Mucosa of stomach (tissue), 1 donor: ENCODE results near the gene VSIG10.

ENCODE experiments used
- H3K27me3 ChIP-seq: one replicate; pipeline ENCODE4 v1.7.0; 2013; ENCODE audit warnings: mild to moderate bottlenecking, low read length; ENCODE audit not compliant: control insufficient read depth, insufficient read depth
- H3K36me3 ChIP-seq: one replicate; pipeline ENCODE4 v1.7.0; 2013; ENCODE audit warnings: low read length; ENCODE audit not compliant: control insufficient read depth, insufficient read depth
- H3K4me1 ChIP-seq: one replicate; pipeline ENCODE4 v1.7.0; 2013; ENCODE audit warnings: mild to moderate bottlenecking, low read length; ENCODE audit not compliant: control insufficient read depth, insufficient read depth
- H3K4me3 ChIP-seq: one replicate; pipeline ENCODE4 v1.7.0; 2013; ENCODE audit warnings: low read length
- H3K9ac ChIP-seq: one replicate; pipeline ENCODE4 v1.7.0; 2013; ENCODE audit warnings: mild to moderate bottlenecking, low read length, moderate library complexity
- H3K9me3 ChIP-seq: one replicate; pipeline ENCODE4 v1.7.0; 2013; ENCODE audit warnings: mild to moderate bottlenecking, low read length, moderate library complexity; ENCODE audit not compliant: control insufficient read depth
- donor health status: Pancreatic carcinoma.

VSIG10 gene

GRCh38 chr12:118053071-118053985 is 50.5 kb downstream of the VSIG10 start:
- Histone ChIP-seq H3K9me3 (no peaks in the 10 kb centered on the region), H3K4me3 (peak overlapping the region; percentile 6), H3K27me3 (no peaks in the 10 kb centered on the region), H3K36me3 (no peaks in the 10 kb centered on the region), H3K9ac (peak overlapping the region; percentile 2), H3K4me1 (peaks cover 48% of the 10 kb centered on the region)

DNA sequence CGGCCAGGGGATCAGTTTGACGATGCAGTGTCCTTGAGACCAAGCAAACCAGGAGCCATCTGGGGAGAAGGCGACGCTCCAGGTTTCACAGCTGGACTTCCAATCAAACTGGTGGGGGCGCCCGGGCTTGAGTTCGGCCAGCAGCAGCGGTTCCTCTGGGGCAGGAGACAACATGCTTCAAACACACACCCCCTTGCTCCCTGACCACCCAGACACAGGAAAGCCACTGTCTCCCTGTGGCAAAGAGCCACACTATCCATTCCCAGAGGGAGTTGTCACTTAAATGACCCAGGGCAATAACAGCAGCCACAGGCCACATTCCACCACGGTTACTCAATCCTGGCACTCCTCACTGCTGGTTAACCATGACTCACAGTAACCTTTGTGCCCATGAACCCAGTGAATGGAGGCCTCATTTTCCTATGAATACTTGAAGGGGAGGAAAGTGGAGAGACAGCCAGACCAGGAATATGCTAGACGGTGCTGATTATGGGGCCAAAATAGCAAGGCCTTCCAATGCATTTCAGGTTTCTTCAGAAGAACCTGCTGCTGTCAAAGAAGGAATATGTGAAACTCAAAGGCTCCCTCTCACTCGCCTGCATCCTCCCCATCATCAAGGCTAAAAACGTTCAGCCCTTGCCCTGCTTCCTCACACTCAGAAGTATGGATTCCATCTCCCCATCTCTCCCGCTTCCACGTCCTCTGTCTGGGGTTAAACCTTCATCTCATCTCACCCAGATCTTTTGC is 51.3 kb downstream of the VSIG10 start:
- peaks cover 44% of the 10 kb centered on the region for H3K4me1 ChIP-seq
- no peak overlapping the region for H3K4me3 ChIP-seq
- H3K27me3 ChIP-seq, result no peaks in the 10 kb centered on the region
- H3K36me3 ChIP-seq, result no peaks in the 10 kb centered on the region
- peak overlapping the region; percentile 42 for H3K9ac ChIP-seq
- H3K9me3 ChIP-seq, result no peaks in the 10 kb centered on the region

DNA sequence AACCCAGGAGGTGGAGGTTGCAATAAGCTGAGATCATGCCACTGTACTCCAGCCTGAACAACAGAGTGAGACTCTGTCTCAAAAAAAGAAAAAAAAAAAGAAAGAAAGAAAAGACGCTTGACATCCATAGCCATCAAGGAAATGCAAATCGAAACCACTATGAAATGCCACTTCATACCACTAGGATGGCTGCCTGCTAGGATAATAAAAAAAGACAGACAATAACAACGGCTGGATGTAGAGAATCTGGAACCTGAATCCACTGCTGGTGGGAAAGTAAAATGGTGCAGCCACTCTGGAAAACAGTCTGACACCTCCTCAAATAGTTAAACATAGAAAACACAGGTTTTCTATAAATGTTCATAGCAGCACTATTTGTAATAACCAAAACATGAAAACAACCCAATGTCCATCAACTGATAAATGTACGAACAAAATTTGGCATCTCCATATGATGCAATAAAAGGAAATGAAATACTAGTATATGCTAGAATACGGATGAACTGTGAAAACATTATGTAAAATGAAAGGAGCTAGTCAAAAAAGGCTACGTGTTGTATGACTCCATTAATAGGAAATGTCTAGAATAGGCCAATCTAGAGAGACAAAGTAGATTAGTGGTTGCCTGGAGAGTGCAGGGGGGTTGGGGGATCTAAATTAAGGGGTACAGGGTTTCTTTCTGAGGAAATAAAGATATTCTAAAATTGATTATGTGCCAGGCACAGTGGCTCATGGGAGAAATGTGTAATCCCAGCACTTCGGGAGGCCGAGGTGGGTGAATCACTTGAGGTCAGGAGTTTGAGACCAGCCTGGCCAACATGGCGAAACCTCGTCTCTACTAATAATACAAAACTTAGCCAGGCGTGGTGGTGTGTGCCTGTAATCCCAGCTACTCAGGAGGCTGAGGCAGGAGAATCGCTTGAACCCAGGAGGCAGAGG is 52.6 kb downstream of the VSIG10 start:
- Histone ChIP-seq H3K36me3 (no peaks in the 10 kb centered on the region), H3K4me3 (no peak overlapping the region), H3K9ac (no peak overlapping the region), H3K9me3 (no peaks in the 10 kb centered on the region), H3K4me1 (peaks cover 34% of the 10 kb centered on the region), H3K27me3 (no peaks in the 10 kb centered on the region)

GRCh38 chr12:118046430-118046829 is 57.4 kb downstream of the VSIG10 start:
- H3K36me3 ChIP-seq, result peaks cover 17% of the 10 kb centered on the region
- H3K4me3 ChIP-seq, result no peak overlapping the region
- peaks cover 1% of the 10 kb centered on the region for H3K4me1 ChIP-seq
- H3K9me3 ChIP-seq, result no peaks in the 10 kb centered on the region
- no peak overlapping the region for H3K9ac ChIP-seq
- no peaks in the 10 kb centered on the region for H3K27me3 ChIP-seq

DNA sequence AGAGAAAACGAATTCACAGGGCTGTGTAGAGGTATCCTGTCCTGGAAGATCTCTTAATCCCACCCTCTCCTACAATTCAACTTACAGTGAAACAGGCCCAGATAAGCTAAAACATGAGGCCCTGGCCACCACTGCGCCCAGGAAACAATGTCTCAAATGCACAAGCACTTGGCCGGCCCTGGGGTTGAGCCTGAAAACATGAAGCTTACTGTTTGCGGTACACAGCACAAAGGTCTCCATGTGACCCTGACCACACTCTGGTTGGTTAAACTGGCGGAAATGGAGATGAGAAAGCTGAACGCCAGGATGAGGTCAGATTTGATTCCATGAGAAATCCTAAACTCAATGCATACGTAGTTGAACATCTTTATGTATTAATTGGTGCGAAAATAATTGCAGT is 59.2 kb downstream of the VSIG10 start:
- no peak overlapping the region for H3K9ac ChIP-seq
- peaks cover 26% of the 10 kb centered on the region for H3K36me3 ChIP-seq

DNA sequence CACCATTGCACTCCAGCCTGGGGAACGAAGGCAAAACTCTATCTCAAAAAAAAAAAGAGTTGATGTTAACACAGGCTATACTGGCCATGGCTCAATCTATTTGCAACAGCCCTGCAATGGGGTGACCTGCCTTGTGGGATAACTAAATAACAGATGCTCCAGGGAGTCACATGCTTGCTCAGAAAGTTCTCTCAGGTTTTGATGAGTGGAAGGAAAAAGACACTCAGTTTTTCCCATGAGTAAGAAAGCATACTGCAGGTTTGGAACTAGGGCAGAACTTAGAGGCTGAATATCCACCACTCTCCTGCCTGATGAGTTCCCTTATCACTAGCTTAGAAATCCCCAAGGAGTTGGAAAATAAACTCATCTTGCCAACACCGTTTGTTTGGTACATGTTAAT is 59.7 kb downstream of the VSIG10 start:
- Histone ChIP-seq H3K4me3 (no peak overlapping the region), H3K27me3 (no peaks in the 10 kb centered on the region), H3K9ac (no peak overlapping the region), H3K4me1 (no peaks in the 10 kb centered on the region), H3K36me3 (peaks cover 26% of the 10 kb centered on the region), H3K9me3 (no peaks in the 10 kb centered on the region)

More for the DNA sequence above, 59.2 kb downstream of the VSIG10 start:
- Histone ChIP-seq H3K27me3 (no peaks in the 10 kb centered on the region), H3K4me3 (no peak overlapping the region), H3K9me3 (no peaks in the 10 kb centered on the region), H3K4me1 (no peaks in the 10 kb centered on the region)

DNA sequence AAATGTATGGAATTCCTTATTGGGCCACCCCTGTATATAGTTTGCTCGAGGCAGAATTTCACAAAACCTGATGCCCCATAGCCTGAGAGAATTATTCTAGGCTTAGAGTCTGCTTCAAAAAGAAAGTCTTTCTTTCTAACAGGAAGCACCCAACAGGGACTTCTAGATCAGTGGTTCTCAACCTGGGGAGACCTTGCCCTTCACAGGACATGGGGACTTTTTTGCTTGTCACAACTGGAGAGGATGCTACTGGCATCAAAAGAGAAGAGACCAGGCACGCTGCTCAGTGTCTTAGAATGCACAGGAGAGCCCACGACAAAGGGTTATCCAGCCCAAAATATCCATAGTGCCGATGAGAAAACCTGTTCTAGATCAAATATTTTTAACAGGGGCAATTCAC is 61.7 kb downstream of the VSIG10 start:
- H3K9ac ChIP-seq, result no peak overlapping the region
- peaks cover 26% of the 10 kb centered on the region for H3K36me3 ChIP-seq
- no peaks in the 10 kb centered on the region for H3K4me1 ChIP-seq
- no peaks in the 10 kb centered on the region for H3K9me3 ChIP-seq
- no peaks in the 10 kb centered on the region for H3K27me3 ChIP-seq
- H3K4me3 ChIP-seq, result no peak overlapping the region

DNA sequence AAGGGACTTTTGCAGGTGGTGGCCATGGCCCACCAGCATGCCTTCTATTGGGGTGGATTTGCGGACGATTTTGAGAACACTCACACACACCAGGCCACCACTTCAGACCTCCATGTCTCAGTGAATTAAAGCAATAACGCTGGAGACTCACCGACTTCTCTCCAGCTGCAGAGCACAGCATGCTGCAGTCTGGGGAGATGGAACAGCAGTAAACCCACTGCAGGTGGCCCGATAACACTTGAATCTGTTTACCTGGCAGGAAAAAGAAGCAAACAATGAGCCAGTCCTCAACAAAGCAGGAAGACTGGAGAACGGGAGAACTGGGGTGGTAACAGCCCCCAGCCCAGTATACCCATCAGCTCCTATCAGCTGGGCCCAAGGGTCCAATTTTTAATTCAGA is 65.7 kb downstream of the VSIG10 start:
- H3K4me1 ChIP-seq, result peaks cover 6% of the 10 kb centered on the region
- H3K27me3 ChIP-seq, result no peaks in the 10 kb centered on the region
- H3K4me3 ChIP-seq, result no peak overlapping the region
- no peaks in the 10 kb centered on the region for H3K9me3 ChIP-seq
- no peak overlapping the region for H3K9ac ChIP-seq
- peaks cover 29% of the 10 kb centered on the region for H3K36me3 ChIP-seq

DNA sequence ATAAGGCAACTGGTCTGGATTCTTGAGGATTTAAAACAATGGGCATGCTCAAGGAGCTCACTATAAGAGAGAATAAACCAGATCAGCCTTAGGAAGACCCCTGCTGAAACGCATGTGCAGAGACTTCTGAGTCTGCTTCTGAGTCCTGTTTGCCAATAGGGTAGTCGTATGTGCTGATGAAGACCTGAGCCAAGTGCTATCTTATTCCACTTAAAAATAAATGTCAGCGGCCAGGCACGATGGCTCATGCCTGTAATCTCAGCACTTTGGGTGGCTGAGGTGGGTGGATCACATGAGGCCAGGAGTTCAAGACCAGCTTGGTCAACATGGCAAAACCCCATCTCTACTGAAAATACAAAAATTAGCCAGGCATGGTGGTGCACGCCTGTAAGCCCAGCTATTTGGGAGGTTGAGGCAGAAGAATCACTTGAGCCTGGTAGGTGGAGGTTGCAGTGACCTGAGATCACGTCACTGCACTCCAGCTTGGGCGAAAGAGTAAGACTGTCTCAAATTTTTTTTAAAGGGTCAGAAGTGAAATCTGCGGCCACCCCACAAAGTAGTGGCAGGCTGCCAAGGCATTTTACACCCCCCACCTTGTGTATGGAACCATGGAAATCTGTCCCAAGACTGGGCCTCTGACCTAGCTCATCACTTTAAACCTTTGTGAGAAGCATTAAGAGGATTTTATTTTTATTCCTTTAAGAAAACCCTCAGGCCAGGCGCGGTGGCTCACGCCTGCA is 67.0 kb downstream of the VSIG10 start:
- no peaks in the 10 kb centered on the region for H3K9me3 ChIP-seq
- H3K9ac ChIP-seq, result no peak overlapping the region
- no peak overlapping the region for H3K4me3 ChIP-seq
- H3K36me3 ChIP-seq, result peaks cover 22% of the 10 kb centered on the region
- H3K27me3 ChIP-seq, result no peaks in the 10 kb centered on the region
- H3K4me1 ChIP-seq, result peaks cover 6% of the 10 kb centered on the region

DNA sequence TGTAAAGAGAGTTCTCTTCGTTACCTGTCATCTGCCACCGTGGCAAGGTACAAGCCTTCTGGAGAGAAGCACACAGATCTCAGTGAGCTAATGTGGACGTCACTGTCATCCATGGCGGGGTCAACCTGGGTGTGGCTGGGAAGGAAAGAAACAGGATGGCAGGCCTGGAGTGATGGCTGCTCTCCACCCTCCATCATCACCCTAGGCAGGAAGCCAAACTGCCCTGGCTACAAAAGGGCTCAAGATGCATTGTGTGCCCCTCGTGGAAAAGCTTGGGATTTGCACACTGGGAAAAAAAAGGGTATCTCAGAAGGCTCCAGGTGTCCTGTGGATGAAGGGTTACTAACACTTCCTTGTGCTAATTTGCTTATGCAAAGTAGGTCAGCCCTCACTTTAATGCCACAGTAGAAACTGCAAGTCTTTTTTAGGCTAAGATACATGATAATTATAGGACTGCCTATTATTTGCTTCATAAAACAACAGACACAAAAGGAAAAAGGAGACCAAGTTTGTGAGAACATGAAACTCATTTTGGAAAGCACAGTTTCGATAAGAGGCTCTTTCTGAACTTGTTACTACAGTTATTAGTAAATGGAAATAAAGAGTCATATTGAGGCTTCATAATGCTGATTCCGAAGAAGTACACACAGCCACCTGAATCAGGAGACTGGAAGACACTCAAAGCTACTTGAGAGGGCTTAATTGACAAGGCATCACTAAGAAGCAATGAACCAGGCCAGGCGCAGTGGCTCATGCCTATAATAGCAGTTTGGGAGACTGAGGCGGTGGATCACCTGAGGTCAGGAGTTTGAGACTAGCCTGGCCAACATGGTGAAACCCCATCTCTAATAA is 68.4 kb downstream of the VSIG10 start:
- Histone ChIP-seq H3K4me3 (no peak overlapping the region), H3K27me3 (no peaks in the 10 kb centered on the region), H3K36me3 (peaks cover 11% of the 10 kb centered on the region), H3K9me3 (no peaks in the 10 kb centered on the region), H3K4me1 (peaks cover 6% of the 10 kb centered on the region), H3K9ac (no peak overlapping the region)
